GM21390 (cell line): Measurements from ENCODE around the gene NUDT6.
"Not testable (repeated sequence)": the region's sequence is repeated elsewhere in the genome, so short reads cannot be mapped to it uniquely, and the experiment has no call there.

Experiments
- ATAC-seq: cut with Tn5 transposase; IDR thresholded peaks from one replicate; pipeline ENCODE4 v1.9.1; 2021; ENCODE audit not compliant: unreplicated experiment

Gene NUDT6

GRCh38 chr4:122921971-122922876 lies at the start of gene NUDT6:
TSS of gene NUDT6 (minus strand) at chr4:122922597. CDS start at chr4:122922572, 25 bp downstream.
- peak; percentile 61 for ATAC-seq

GRCh38 chr4:122968227-122968812 lies 45.9 kb upstream of the NUDT6 start:
- no peak for ATAC-seq

- ATAC-seq = no peak
These were observed 44.8 kb upstream of the NUDT6 start for GRCh38 chr4:122967231-122967630.

- ATAC-seq = no peak
These were observed 43.8 kb upstream of the NUDT6 start for GRCh38 chr4:122966201-122966600.

GRCh38 chr4:122963216-122963615 lies 40.8 kb upstream of the NUDT6 start:
- ATAC-seq = no peak

GRCh38 chr4:122960611-122961000 lies 38.2 kb upstream of the NUDT6 start:
- ATAC-seq = no peak

GRCh38 chr4:122959981-122960610 lies 37.7 kb upstream of the NUDT6 start:
- no peak for ATAC-seq

- ATAC-seq = no peak
These were observed 37.0 kb upstream of the NUDT6 start for GRCh38 chr4:122959441-122959840.

GRCh38 chr4:122958505-122958904 lies 36.1 kb upstream of the NUDT6 start:
- no peak for ATAC-seq

GRCh38 chr4:122953924-122954323 lies 31.5 kb upstream of the NUDT6 start:
- ATAC-seq = no peak

- no peak for ATAC-seq
These were observed 29.6 kb upstream of the NUDT6 start for GRCh38 chr4:122952028-122952427.

- no peak for ATAC-seq
These were observed 26.3 kb upstream of the NUDT6 start for GRCh38 chr4:122948671-122949070.

GRCh38 chr4:122946142-122946541 lies 23.7 kb upstream of the NUDT6 start:
- no peak for ATAC-seq

GRCh38 chr4:122945136-122945535 lies 22.7 kb upstream of the NUDT6 start:
- ATAC-seq = not testable (repeated sequence)

- ATAC-seq = no peak
These were observed 10.4 kb upstream of the NUDT6 start for GRCh38 chr4:122932763-122933162.

GRCh38 chr4:122930862-122931261 lies 8.5 kb upstream of the NUDT6 start:
- ATAC-seq = no peak

- no peak for ATAC-seq
These were observed 6.5 kb upstream of the NUDT6 start for GRCh38 chr4:122928930-122929329.

GRCh38 chr4:122922877-122923511 lies 597 bp upstream of the NUDT6 start:
- ATAC-seq = peak; percentile 96

- ATAC-seq = no peak
These were observed 1.1 kb downstream of the NUDT6 start for GRCh38 chr4:122921300-122921699.

- ATAC-seq = no peak
These were observed 1.9 kb downstream of the NUDT6 start for GRCh38 chr4:122920473-122920872.

- no peak for ATAC-seq
These were observed 4.7 kb downstream of the NUDT6 start for GRCh38 chr4:122917731-122918130.
